CD4-positive, alpha-beta T cell treated with Interleukin-12 subunit alpha and Interleukin-12 subunit beta, for 1 hour (primary cell): ENCODE measurements around the gene IFT52.
A peak's percentile ranks its signal among the peaks of the same experiment; 100 is the strongest.
"Not testable (repeated sequence)": the region's sequence is repeated elsewhere in the genome, so short reads cannot be mapped to it uniquely, and the experiment has no call there.

Source experiments
- DNase-seq: peaks from one replicate; pipeline ENCODE4 v3.0.0-alpha.2; 2020

The IFT52 gene

GRCh38 chr20:43569282-43569681 is 21.5 kb upstream of the IFT52 start:
- DNase-seq = no peak

- no peak for DNase-seq
Measured at GRCh38 chr20:43570496-43570895, 20.2 kb upstream of the IFT52 start.

GRCh38 chr20:43571310-43571709 is 19.4 kb upstream of the IFT52 start:
- DNase-seq = no peak

GRCh38 chr20:43571771-43572170 is 19.0 kb upstream of the IFT52 start:
- no peak for DNase-seq

- no peak for DNase-seq
Measured at GRCh38 chr20:43572891-43573290, 17.8 kb upstream of the IFT52 start.

GRCh38 chr20:43576108-43576507 is 14.6 kb upstream of the IFT52 start:
- no peak for DNase-seq

GRCh38 chr20:43579861-43580793 is 10.6 kb upstream of the IFT52 start:
- DNase-seq = no peak

GRCh38 chr20:43583133-43583864 is 7.4 kb upstream of the IFT52 start:
- DNase-seq = no peak

- no peak for DNase-seq
Measured at GRCh38 chr20:43583982-43584432, 6.7 kb upstream of the IFT52 start.

- DNase-seq = no peak
Measured at GRCh38 chr20:43584448-43585136, 6.1 kb upstream of the IFT52 start.

- DNase-seq = no peak
Measured at GRCh38 chr20:43586641-43587040, 4.1 kb upstream of the IFT52 start.

GRCh38 chr20:43588526-43588925 is 2.2 kb upstream of the IFT52 start:
- not testable (repeated sequence) for DNase-seq

- peak; percentile 10 for DNase-seq
Measured at GRCh38 chr20:43590036-43590391, 723 bp upstream of the IFT52 start.

- DNase-seq = not testable (repeated sequence)
Measured at GRCh38 chr20:43601960-43602359, 11.2 kb downstream of the IFT52 start.

- no peak for DNase-seq
Measured at GRCh38 chr20:43603124-43603523, 12.4 kb downstream of the IFT52 start.

- no peak for DNase-seq
Measured at GRCh38 chr20:43605715-43606114, 15.0 kb downstream of the IFT52 start.

GRCh38 chr20:43607278-43607677 is 16.5 kb downstream of the IFT52 start:
- not testable (repeated sequence) for DNase-seq

GRCh38 chr20:43631598-43631997 is 40.9 kb downstream of the IFT52 start:
- DNase-seq = no peak

GRCh38 chr20:43636429-43636828 is 45.7 kb downstream of the IFT52 start:
- DNase-seq = no peak

- no peak for DNase-seq
Measured at GRCh38 chr20:43642548-43642947, 51.8 kb downstream of the IFT52 start.

GRCh38 chr20:43650997-43651525 is 60.3 kb downstream of the IFT52 start:
- DNase-seq = no peak

- not testable (repeated sequence) for DNase-seq
Measured at GRCh38 chr20:43651650-43652184, 61.0 kb downstream of the IFT52 start.

GRCh38 chr20:43653966-43654365 is 63.2 kb downstream of the IFT52 start:
- no peak for DNase-seq
